ENCODE measurements around the gene HOXB9. TPM values are rescaled to one million over a fixed set of nuclear protein-coding genes. Genes with fewer than 3 reads are reported as not detected.
A peak's percentile ranks its signal among the peaks of the same experiment; 100 is the strongest.

HOXB9 gene
- total and polyA plus RNA-seq, 8 donors, result 0.25 TPM; not detected in 7

DNA sequence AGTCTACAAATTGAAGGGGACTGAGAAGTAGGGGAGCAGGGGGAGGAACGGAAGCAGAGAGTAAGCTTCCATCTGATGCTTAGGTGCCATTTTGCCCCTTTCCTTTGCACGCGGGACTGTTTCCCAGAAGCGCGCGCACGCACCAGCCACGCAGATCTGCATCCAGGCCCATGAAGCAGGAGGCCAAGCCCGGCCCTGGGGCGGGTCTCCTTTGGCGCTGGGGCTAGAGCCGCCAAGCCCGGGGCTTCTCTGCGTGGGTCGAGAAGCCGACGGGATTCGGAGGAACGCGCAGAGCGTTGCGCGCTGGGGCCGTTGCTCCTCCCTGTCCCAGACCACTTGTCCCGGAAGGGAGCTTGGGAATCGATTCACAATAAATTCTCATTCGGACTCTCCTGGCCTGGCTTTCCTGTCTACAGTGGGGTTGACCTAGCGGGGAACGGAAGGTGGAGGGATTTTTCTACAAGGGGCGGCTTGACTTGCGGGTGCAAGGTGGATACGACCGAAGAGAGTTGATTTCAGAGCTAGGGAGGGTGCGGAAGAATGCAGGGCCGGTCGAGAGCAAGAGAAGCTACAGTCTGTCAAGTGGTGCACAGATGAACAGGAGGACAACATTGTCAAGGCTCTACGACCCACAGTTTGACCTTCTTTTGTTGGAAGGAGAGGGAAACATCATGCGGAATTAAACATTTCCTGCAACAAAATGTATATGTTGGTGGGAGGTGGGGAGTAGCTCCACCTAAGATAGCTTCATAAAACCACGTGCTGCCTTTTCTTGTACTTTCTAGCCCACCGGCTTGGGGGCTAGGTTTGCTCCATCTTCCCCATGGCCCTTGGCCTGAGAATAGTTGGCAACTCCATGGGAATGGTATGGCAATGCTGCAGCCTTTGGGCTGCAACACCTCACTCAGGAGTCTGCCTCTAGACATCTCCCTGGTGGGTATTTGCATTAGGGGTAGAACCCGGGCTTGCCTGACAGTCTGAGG, 4.5 kb downstream of the HOXB9 start:
- 8% methylated on average over 41 of the region's 41 CpGs for WGBS, 2 donors
- ATAC-seq (no peak), FAIRE-seq (no peak), DNase-seq (no peak)
- intact Hi-C loops (cut with DNase I), result no loop called here
- TF ChIP-seq, protein P1, sequence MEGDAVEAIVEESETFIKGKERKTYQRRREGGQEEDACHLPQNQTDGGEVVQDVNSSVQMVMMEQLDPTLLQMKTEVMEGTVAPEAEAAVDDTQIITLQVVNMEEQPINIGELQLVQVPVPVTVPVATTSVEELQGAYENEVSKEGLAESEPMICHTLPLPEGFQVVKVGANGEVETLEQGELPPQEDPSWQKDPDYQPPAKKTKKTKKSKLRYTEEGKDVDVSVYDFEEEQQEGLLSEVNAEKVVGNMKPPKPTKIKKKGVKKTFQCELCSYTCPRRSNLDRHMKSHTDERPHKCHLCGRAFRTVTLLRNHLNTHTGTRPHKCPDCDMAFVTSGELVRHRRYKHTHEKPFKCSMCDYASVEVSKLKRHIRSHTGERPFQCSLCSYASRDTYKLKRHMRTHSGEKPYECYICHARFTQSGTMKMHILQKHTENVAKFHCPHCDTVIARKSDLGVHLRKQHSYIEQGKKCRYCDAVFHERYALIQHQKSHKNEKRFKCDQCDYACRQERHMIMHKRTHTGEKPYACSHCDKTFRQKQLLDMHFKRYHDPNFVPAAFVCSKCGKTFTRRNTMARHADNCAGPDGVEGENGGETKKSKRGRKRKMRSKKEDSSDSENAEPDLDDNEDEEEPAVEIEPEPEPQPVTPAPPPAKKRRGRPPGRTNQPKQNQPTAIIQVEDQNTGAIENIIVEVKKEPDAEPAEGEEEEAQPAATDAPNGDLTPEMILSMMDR (IDR thresholded peaks at IDR 0.05), result no peak
- no peaks in the 10 kb centered on the region for H3K9me3 ChIP-seq
- no peak overlapping the region for H3K4me3 ChIP-seq
- no peaks in the 10 kb centered on the region for H3K36me3 ChIP-seq
- peaks cover 0 to 70% (median 23%) of the 10 kb centered on the region in 4 donors for H3K27me3 ChIP-seq
- H3K27ac ChIP-seq, result no peak overlapping the region
- H3K4me1 ChIP-seq, result peaks cover 8 to 15% (median 12%) of the 10 kb centered on the region in 3 donors

DNA sequence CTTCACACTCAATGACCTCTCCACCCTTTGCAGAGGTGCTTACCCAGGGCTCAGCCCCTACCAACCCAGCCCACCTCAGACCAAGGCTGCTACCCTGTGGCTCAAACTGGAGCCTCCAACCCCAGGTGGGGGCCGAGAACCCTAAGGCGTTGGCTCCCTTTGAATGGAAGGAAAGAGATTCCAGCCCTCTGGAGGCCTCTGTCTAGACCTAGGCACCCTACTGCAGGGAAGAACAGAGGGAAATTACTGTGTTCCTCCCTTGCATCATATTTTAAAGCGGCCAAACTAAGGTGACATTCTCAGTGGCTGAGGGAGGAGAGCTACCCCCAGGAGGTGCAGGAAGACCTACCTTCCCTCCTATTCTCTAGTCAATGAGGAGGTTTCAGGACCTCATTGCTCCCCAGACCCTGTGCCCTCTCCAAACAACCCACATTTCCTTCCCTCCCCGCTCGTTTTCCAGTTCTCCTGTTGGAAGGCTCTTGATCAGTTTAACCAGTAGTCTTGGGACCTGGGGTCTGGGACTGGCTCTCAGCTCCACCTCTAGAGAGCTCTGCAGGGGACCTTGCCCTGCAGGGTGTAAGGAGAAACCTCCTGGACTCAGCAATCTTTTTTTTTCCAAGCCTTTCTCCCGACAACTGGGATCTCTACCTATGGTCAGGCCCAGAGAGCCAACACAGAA, 5.6 kb downstream of the HOXB9 start:
- intact Hi-C loops (cut with DNase I), result no loop called here

DNA sequence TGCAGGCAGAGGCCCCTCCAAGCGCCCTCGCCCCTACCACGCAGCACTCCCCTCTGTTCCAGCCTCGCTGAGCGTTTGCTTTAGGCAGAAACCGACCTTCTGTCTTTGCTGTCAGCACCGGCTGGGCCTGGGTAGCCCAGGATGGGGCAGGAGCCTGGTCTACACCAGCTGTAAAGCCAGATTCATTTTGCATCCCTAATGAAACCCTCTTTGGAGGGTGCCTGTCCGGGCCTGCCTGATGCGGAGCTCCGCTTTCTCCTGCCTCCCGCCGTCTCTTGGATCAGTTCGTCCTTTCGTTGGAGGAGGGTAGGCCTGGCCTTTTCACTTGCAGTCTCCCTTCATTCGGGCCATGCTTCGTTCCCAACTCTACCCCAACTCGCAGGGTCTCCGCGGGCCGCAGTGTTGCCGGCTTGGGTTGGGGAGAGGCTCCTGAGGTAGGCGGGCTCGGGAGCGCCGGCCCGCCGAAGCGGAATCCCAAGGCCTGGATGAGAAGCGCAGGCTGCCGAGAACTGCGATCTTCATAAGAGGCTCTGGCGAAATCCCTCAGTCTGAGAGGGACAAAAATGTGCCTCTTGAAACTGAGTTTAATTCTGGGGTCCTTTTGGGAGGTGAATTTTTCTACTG, 6.2 kb downstream of the HOXB9 start:
- ATAC-seq, result no peak
- no peak overlapping the region for H3K4me3 ChIP-seq
- no peak for DNase-seq
- no peak overlapping the region for H3K27ac ChIP-seq
- no peak for FAIRE-seq
- no peaks in the 10 kb centered on the region for H3K9me3 ChIP-seq
- peaks cover 1% of the 10 kb centered on the region in 3 donors for H3K4me1 ChIP-seq
- H3K27me3 ChIP-seq, result peaks cover 9 to 68% (median 26%) of the 10 kb centered on the region in 4 donors
- TF ChIP-seq, protein P1 (IDR thresholded peaks at IDR 0.05), result no peak
- 16 to 18% methylated on average over 32 of the region's 32 CpGs for WGBS, 2 donors
- no peaks in the 10 kb centered on the region for H3K36me3 ChIP-seq
- intact Hi-C loops (cut with DNase I), result loop anchor here in 1 of 3 donors (10.0 kb wide), 1 partner anchor 475 kb away; no protein-coding TSS in a partner anchor

More for the DNA sequence above, 5.6 kb downstream of the HOXB9 start:
- Histone ChIP-seq H3K36me3 (no peaks in the 10 kb centered on the region), H3K27ac (no peak overlapping the region), H3K27me3 (peaks cover 9 to 71% (median 24%) of the 10 kb centered on the region in 4 donors), H3K4me1 (peaks cover 6 to 8% (median 7%) of the 10 kb centered on the region in 3 donors), H3K9me3 (no peaks in the 10 kb centered on the region), H3K4me3 (no peak overlapping the region)
- ATAC-seq, result no peak
- no peak for FAIRE-seq
- DNase-seq, result no peak
- TF ChIP-seq, protein P1 (IDR thresholded peaks at IDR 0.05), result no peak
- 21 to 22% methylated on average over 6 of the region's 6 CpGs for WGBS, 2 donors

DNA sequence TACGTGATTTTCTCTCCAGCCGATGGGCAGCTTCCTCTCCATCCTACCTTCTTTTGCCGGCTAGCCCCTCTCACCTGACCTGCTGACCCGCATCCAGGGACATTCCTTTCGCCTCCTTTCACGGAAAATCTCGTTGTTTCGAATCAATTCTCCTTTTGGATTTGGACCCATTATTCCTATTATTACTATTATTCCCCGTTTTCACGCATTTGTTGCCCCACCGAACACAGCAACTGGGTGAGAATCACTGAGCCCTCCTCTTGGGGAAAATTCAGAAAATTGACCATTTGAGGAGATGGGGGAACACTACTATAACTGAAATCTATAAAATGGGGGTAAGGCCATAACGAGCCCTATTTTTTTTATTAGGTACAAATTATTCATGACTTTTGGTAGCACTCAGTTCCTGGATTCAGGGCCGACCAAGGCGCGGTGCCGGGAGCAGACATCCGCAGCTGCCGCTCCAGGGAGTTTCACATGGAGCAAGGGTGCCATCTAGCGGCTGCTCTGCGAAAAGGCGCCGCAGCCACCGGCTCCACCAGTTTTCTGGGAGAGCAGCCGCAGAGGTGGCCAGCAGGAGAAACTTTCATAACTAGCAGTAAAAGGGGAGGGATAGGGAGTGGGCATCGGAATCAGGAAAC, 7.8 kb downstream of the HOXB9 start:
- Histone ChIP-seq H3K9me3 (no peaks in the 10 kb centered on the region), H3K4me3 (no peak overlapping the region), H3K36me3 (no peaks in the 10 kb centered on the region), H3K27me3 (peaks cover 9 to 71% (median 24%) of the 10 kb centered on the region in 4 donors), H3K4me1 (no peaks in the 10 kb centered on the region), H3K27ac (no peak overlapping the region)
- intact Hi-C loops (cut with DNase I), result loop anchor here in 1 of 3 donors (10.0 kb wide), 1 partner anchor 474 kb away; no protein-coding TSS in a partner anchor
- ATAC-seq, result peak; percentile 94 to 99 (median 97)
- 3% methylated on average over 25 of the region's 25 CpGs for WGBS, 2 donors
- FAIRE-seq, result peak; percentile 74
- peak; percentile 75 to 98 (median 92) for DNase-seq
- TF ChIP-seq, protein P1 (IDR thresholded peaks at IDR 0.05), result peak; percentile 92 to 97 (median 97)

All from pancreas (tissue), 10 donors.